VCaP (cell line): ENCODE results near the gene ASAP2.
A peak's percentile ranks its signal among the peaks of the same experiment; 100 is the strongest.

Experiments used
- H3K27ac ChIP-seq: fragments of 450-650 bp; 2 replicates; pipeline ENCODE4 v1.5.1; 2017
- CTCF ChIP-seq: fragments of 450-650 bp; conservative IDR thresholded peaks from 2 replicates; pipeline ENCODE4 v1.5.1; 2017; ENCODE audit warnings: mild to moderate bottlenecking, moderate library complexity

Gene ASAP2

GRCh38 chr2:9408641-9409151 lies 202.1 kb downstream of the ASAP2 start:
- no peak for TF ChIP-seq CTCF
- peak overlapping the region; percentile 69 for H3K27ac ChIP-seq

GRCh38 chr2:9410108-9410507 lies 203.5 kb downstream of the ASAP2 start:
- H3K27ac ChIP-seq = peak overlapping the region; percentile 69; the same call in 1 of the 2 replicates
- no peak for TF ChIP-seq CTCF

- no peak overlapping the region for H3K27ac ChIP-seq
- no peak for TF ChIP-seq CTCF
Measured at GRCh38 chr2:9412781-9413180, 206.2 kb downstream of the ASAP2 start.

- no peak for TF ChIP-seq CTCF
- H3K27ac ChIP-seq = no peak overlapping the region
Measured at GRCh38 chr2:9415516-9416169, 209.0 kb downstream of the ASAP2 start.

GRCh38 chr2:9416267-9416961 lies 209.8 kb downstream of the ASAP2 start:
- TF ChIP-seq CTCF = no peak

GRCh38 chr2:9416962-9417316 lies 210.3 kb downstream of the ASAP2 start:
- H3K27ac ChIP-seq = no peak overlapping the region
- no peak for TF ChIP-seq CTCF

More at GRCh38 chr2:9416267-9416961, 209.8 kb downstream of the ASAP2 start:
- H3K27ac ChIP-seq = no peak overlapping the region

- no peak for TF ChIP-seq CTCF
Measured at GRCh38 chr2:9417725-9418124, 211.1 kb downstream of the ASAP2 start.

More at GRCh38 chr2:9417725-9418124, 211.1 kb downstream of the ASAP2 start:
- no peak overlapping the region for H3K27ac ChIP-seq
